Spleen (tissue), 7 donors: ENCODE measurements around the gene ILKAP.

Experiments
- CTCF ChIP-seq, 11 experiments: fragments of 200-600 bp in 7 of 11; fragments of 450-650 bp in 4 of 11; sonication (generic) in 4 of 11; IDR thresholded peaks in 8 of 11; conservative IDR thresholded peaks in 3 of 11; 1 replicate in 7 of 11; 2 replicates in 4 of 11; pipeline versions ENCODE4 v1.4.0 to v1.8.0; 2016 to 2021; ENCODE audit warnings: antibody characterized with exemption in 11 of 11, inconsistent platforms in 4 of 11, mild to moderate bottlenecking in 1 of 11
- POLR2A ChIP-seq, 3 donors: fragments of 450-650 bp; IDR thresholded peaks; one replicate each; pipeline ENCODE4 v1.5.1; 2017; ENCODE audit warnings: antibody characterized with exemption in 3 of 3, mild to moderate bottlenecking in 1 of 3
- POLR2AphosphoS5 ChIP-seq, 3 donors: sonication (generic); formaldehyde crosslinking; IDR thresholded peaks; one replicate each; pipeline ENCODE4 v1.5.1; 2017; ENCODE audit warnings: antibody characterized with exemption in 3 of 3
- donor health status: DM: no; HTN: no; CAD: no; lungs with moderate emphysema.
- donor health status: DM: no; HTN: no; CAD: no.
- donor health status: DM: no; HTN: no; CAD: no.

- no peak for TF ChIP-seq CTCF (IDR thresholded peaks at IDR 0.05 in 8 of 11, conservative IDR thresholded peaks at IDR 0.05 in 3 of 11)
- no peak for TF ChIP-seq POLR2A (IDR thresholded peaks at IDR 0.05)
- no peak for TF ChIP-seq POLR2AphosphoS5 (IDR thresholded peaks at IDR 0.05)
Observed at GRCh38 chr2:238127165-238128060, 76.1 kb downstream of the ILKAP start.
